HG03095 (cell line): ENCODE results near the gene HSPA1B.

ENCODE experiments used
- ATAC-seq: cut with Tn5 transposase; IDR thresholded peaks from one replicate; pipeline ENCODE4 v1.9.1; 2021; ENCODE audit warnings: moderate library complexity; ENCODE audit not compliant: unreplicated experiment

Gene HSPA1B

DNA sequence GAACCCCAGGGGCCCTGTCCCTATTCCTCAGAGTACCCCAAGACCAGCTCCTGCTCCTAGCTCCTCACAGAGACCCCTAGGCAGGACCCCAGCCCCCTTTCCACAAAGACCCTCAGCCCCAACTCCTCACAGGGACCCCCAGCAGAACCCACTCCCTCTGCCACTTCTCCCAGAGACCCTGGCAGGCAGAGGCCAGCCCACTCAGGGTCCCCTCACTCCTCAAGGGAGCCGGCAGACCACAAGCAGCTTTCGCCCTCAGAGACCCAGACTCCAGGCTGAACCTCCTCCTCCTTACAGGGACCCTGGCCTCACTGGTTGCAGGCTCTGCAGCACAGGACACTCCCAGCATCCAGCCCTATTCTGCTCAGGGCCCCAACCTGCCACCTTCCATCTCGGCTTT lies 50.7 kb downstream of the HSPA1B start:
- ATAC-seq = no peak

DNA sequence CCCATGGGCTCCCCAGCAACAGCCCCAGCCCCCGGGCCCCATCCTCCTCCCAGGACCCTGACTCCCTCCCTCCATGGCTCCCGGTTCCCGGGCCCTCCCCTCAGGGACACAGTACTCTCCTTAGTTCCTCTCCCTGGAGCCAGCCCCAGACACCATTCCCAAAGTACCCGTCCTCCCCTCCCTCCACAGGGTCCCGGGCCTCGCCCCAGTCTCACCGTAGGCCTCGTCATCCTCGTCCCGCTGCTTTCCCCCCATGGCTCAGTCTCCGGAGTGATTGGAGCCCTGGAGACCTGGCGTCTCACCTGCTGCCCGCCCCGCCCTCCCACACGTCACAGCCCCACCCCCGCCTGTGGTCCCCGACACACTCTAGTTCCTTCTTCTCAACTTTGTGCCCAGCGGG lies 51.2 kb downstream of the HSPA1B start, which contains the start of gene SLC44A4:
TSS of gene SLC44A4 (minus strand) at position 272 of the 400 bp plus-strand sequence. CDS start at position 255, 17 bp downstream.
- no peak for ATAC-seq

DNA sequence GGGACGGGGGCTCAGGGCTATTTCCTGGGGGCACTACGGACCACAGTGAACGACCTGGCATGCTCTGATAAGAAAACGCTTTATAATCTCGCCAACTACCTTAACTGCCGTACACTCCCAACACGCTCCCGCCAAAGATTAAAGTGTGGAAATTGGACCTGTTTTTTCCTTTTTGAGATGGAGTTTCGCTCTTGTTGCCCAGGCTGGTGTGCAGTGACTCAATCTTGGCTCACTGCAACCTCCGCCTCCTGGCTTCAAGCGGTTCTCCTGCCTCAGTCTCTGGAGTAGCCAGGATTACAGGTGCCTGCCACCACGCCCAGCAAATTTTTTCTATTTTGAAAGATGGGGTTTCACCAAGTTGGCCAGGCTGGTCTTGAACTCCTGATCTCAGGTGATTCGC lies 51.6 kb downstream of the HSPA1B start:
- ATAC-seq = no peak
